Measurements from ENCODE around the gene INPP5D.
A peak's percentile ranks its signal among the peaks of the same experiment; 100 is the strongest.

The INPP5D gene

GRCh38 chr2:233251306-233252116 lies 191.4 kb downstream of the INPP5D start, which contains the start of gene ATG16L1:
ATG16L1 (plus strand) TSS chr2:233251673; CDS start chr2:233251828, 155 bp downstream.
- DNase-seq (ENCODE audit: extremely low read depth in 1 of 2, low read depth in 1 of 2), result peak; percentile 84 to 91

GRCh38 chr2:233252227-233252626 lies 192.1 kb downstream of the INPP5D start:
- DNase-seq (ENCODE audit: extremely low read depth in 1 of 2, low read depth in 1 of 2), result no peak

- no peak for DNase-seq (ENCODE audit: extremely low read depth in 1 of 2, low read depth in 1 of 2)
Measured at GRCh38 chr2:233255151-233255550, 195.0 kb downstream of the INPP5D start.

GRCh38 chr2:233256048-233256447 lies 195.9 kb downstream of the INPP5D start:
- DNase-seq (ENCODE audit: extremely low read depth in 1 of 2, low read depth in 1 of 2), result no peak

Data from activated CD8-positive, alpha-beta memory T cell treated with anti-CD3 and anti-CD28 coated beads for 1 hour (primary cell).